LNCaP clone FGC (cell line): ENCODE data around the gene PLCH2.

Experiments used
- DNase-seq: peaks from one replicate; pipeline ENCODE4 v3.0.0-alpha.2; 2011; ENCODE audit warnings: low read depth
- H3K4me3 ChIP-seq: 2 replicates; pipeline ENCODE4 v1.5.1; 2011; ENCODE audit warnings: mild to moderate bottlenecking, low read depth, low read length, control low read depth
- CTCF ChIP-seq: IDR thresholded peaks from 2 replicates; pipeline ENCODE4 v1.5.1; 2012; ENCODE audit warnings: mild to moderate bottlenecking; ENCODE audit not compliant: control insufficient read depth, insufficient read depth; ENCODE audit errors: extremely low read depth

PLCH2 gene

GRCh38 chr1:2445162-2445822 lies 30.8 kb upstream of the PLCH2 start:
- H3K4me3 ChIP-seq, result no peak overlapping the region
- no peak for DNase-seq
- no peak for TF ChIP-seq CTCF

- no peak overlapping the region for H3K4me3 ChIP-seq
- TF ChIP-seq CTCF, result no peak
- no peak for DNase-seq
Observed at GRCh38 chr1:2445823-2446215, 30.3 kb upstream of the PLCH2 start.

DNA sequence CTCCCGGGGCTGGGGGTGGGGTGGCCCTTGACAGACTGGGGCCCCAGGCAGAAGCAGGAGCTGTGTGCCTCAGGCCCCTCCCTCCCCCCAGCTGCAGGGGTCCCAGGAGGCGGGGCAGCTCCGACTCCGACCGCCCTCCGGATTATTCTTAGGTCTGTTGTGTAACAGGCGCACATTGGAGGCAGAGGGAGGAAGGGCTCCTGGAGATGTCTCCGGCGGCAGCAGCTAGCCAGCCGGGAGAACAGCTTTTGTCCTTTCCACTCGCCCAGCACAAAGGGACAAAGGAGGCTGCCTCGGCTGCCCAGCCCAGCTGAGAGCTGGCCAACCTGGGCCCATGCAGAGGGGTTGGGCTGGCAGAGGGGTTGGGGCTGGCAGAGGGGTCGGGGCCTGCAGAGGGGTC lies 29.7 kb upstream of the PLCH2 start:
- DNase-seq, result no peak
- no peak for TF ChIP-seq CTCF
- H3K4me3 ChIP-seq, result no peak overlapping the region

- H3K4me3 ChIP-seq, result no peak overlapping the region
- no peak for TF ChIP-seq CTCF
- DNase-seq, result no peak
Observed at GRCh38 chr1:2446861-2447260, 29.2 kb upstream of the PLCH2 start.

DNA sequence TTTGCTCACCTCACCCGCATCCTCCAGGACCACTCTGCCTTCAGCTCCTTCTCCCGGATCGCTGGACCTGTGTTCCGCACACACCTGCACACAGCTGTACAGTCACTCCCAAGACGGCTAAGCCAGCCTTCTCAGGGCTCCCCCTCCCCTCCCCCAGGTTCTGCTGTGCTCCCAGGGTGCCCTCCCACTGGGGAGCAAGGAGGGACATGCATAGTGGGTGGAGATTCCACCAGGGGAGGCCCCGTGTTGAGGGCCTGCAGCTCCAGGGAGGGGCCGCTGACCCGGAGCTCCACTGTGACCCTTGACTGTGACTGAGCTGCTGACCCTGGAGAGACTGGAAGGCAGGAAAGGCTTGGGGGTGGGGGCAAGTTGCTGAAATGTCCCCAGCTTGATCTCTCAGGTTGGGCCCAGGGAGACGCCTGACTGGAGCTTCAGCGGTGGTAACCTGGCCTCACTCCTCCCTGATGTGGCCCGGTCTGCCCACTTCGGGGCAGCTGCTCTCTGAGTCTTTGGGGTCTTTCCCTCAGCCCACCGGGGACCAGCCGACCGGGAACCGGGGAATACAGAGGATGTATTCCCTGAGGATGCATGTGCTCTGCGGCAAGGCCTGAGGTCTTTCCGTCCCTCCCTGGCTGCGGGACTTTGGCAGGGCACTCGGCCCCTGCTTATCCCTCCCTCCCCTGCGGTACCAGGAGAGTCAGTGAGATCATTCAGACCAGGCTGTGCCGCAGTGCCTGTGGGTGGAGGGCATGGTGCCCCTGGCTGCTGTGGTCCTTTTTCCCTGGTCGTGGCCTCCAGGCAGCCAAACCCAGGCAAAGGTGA lies 28.6 kb upstream of the PLCH2 start:
- DNase-seq, result no peak
- TF ChIP-seq CTCF, result no peak
- no peak overlapping the region for H3K4me3 ChIP-seq

DNA sequence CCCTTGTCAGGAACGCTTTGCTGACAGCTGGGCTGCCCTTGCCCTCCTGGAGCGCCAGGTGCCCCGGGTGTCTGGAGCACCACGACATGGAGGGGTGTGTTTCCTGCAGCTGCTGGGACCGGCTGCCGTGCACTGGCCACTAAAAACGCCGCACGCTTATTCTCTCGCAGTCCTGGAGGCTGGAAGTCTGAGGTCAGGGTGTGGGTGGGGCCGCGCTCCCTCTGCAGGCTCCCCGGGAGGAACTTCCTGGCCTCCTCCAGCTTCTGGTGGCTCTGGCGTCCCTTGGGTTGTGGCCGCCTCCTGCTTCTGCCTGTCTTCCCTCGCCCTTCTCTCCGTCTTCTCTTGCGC lies 28.0 kb upstream of the PLCH2 start:
- TF ChIP-seq CTCF, result no peak
- no peak overlapping the region for H3K4me3 ChIP-seq
- no peak for DNase-seq
